Cerebellar cortex (tissue), 1 donor: ENCODE data around the gene NBEA.

Experiments
- DNase-seq: peaks from one replicate; pipeline ENCODE4 v3.0.0-alpha.2; 2015; ENCODE audit warnings: low spot score

NBEA gene

DNA sequence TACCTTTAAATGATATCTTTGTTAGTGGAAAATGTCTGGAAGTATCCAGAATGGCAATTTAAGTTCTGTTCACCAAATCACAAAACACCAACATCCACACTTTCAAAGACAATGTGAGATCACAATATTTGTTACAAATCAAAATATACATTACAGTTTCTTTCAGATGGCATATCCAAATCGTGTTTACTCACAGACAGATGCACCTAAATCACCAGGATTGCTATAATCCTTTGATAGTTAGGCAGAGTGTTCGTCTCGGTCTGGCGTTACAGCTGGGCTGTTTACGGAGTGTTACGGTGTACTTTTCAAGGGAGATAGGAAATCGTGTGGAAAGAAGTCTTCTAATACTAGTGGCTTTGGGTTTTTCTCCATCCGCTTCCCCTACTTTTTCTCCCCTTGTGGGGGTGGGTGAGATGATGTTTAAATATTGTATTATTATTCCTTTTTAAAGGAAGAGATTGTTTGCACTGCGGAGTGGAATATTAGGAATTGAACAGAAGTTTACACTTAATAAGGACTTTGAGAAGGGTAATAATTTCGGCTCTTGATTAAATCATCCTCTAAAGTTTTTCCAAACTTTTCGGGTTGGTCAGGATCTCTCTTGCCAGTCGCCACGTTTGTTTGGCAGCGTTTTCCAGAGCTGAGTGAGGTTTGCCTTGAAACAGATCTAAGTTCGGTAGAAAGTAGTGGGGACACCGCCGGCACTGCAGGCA lies 532.6 kb downstream of the NBEA start:
- peak; percentile 37 for DNase-seq

DNA sequence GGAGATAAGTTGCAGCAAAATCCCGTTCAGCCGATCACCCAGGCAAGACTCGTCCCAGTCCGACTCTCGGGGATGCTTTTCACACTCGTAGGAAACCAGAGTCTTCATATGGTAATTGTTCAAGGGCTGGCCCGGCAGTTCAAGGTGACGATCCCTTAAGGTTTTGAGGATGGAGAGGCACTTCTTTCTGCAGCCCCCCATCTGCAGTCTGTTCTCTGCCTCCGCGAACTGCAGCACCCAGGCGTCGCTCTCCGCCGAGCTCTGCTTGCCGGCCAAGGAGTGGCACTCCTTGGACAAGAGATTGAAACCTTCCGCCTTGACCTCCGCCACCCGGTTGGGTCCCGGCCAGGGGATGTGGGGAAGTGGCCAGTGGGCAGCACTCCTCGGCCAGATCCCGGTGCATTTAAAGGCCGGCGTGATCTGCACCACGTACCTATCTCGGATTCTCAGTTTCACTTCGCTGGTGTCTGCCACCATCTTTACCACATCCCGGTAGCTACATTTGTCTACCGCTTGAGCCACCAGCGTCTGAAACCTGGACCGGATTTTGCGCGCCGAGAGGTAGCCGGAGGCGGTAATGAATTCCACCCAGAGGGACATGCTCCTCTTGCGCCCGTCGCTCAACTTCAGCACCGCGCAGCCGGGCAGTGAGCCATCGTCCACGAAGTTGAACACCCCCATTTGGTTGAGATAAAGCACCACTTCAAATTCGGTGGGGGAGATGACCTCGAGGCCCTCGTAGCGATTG lies 533.3 kb downstream of the NBEA start:
- DNase-seq, result peak; percentile 65

DNA sequence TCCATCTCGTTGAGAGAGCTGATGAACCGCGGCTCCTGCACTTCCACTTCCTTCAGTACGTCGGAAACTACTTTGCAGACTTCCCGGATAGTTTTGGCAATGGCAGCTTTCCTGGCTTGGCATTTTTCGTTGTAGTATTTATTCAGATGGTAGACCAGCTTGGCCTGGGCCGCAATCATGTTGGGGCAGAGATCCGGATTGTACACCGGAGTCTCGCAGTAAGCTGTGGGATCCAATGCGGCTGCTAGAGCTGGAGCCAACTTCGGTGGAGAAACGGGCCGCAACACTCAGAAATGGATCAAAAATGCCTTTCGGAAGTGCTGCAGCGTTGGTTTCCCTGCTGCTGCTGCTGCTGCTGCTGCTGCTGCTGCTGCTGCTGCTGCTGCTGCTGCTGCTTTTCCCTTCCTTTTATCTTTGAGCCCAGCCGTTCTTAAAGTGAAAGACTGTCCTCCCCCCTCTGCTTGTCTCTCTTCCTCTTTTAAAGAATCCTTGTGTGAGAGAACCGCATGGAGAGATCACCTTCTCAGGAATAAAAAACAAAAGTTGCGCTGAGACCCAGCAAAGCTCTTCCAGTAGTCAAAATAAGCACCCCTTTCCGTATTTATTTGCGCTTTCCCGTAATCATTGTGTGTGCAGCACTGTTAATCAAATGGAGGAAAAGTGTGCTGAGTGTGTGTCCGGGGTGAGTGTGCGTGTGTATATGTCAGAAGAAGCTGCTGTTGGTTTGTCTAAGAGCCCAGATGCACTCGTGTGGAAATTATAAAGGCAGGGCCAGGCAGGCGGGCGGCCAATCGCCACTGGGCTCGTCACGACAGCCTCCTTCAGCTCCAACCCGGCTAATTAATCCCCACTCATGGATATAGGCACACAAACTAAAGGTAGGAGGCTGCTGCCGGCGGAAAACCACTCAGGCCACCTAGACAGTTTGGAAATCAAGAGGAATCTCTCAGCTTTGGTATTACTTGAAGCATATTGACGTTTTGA lies 534.2 kb downstream of the NBEA start, which contains the start of gene MAB21L1:
Gene MAB21L1, minus strand, starts transcription at position 730 of the 984 bp plus-strand sequence. Its CDS starts 551 bp downstream, at position 179.
- DNase-seq, result peak; percentile 98

DNA sequence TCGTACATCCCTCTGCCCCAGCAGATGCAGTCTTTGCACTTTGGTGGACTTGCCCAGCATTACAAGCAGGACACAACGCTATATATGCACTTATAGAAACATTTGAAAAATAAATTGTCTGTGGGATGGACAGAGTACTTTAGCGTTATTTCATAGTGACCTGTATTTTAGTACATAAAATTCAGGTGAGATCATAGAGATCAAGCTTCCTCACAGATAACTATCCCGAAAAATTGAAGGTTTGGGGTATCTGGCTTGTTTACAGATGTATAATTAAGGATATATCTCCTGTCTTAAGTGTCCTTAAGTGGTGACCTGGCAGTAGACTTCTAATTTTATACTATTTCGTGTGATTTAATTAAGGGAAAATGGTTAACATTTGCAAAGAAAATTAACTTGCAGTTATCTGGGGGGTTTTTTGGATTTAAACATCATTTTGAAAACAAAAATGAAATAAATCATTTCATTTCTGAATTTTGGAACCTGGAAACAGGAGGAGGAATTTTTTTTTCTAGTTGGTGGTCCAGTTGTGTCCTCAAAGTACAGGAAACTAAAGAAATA lies 535.4 kb downstream of the NBEA start:
- DNase-seq, result peak; percentile 42

DNA sequence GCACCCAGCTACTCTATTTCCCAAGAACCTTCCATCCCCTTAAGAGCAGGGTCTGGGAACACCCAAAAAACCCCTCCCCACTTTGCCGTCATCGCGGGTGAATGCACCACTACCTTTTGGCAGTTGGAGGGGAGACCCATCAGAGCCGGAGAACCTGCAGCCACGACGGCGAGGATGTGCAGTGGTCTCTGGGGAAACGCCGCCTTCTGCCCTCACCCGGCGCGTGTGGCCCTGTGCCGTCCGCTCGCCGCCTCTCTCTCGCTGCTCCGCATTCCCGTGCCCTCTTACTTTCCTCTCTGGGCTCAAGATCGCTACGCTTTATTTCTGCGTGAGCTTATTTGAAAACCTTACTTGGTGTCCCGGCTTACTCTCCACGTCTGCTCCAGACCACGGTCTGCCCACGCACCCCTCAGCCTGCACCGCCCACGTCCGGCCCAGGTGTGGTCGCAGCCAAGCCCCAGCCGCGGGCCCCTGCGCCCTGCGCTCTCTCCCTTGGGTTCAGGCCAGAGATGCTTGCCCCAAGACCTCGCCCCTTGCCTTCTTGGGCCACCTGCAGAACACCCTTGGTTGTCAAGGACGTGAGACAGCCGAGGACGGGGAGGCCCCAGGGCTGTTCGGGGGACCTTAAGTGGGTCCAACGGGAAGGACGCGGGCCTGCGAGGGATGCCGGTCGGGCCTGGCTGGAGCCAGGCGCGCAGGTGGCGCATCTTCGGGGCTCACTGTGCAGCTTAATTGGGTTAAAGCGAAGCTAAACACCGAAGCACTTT lies 536.4 kb downstream of the NBEA start:
- peak; percentile 51 for DNase-seq

DNA sequence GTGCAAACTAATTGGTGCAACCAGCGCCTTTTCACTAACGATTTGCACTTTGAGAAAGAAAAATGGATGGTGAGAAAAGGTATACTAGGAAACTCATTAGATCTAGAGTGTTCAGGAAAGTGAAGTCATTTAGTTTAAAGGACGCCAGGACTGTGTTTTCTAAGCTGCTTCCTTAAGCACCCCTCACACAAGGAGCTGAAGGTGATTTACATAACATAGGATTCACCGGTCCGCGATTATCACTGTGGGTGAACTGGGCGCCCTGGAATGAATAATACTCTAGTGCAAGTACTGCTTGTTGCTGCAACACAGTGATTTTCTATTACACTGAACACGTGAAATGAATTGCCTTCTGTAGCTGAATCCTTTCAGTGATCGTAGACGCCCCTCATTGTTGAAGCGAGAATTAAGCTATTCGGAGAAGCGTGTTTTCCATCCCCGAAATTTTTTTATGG lies 537.0 kb downstream of the NBEA start:
- peak; percentile 76 for DNase-seq

DNA sequence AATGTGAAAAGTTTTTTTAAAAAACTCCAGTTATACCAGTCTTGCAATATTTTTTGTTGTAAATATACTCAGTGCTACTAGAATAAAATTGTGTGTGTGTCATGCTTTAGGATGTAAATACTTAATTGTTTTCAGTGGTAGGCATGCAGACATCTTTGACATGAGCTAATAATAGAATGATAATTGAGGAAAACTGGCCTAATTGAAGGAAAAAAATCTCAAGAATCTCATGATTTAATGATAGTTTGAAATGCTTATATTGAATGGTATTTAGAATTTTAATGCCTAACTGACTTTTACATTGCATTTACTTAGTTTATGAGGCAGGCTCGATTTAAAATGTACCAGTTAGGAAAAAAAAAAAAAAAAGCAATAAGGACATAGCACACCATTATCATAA lies 537.6 kb downstream of the NBEA start:
- DNase-seq, result no peak

DNA sequence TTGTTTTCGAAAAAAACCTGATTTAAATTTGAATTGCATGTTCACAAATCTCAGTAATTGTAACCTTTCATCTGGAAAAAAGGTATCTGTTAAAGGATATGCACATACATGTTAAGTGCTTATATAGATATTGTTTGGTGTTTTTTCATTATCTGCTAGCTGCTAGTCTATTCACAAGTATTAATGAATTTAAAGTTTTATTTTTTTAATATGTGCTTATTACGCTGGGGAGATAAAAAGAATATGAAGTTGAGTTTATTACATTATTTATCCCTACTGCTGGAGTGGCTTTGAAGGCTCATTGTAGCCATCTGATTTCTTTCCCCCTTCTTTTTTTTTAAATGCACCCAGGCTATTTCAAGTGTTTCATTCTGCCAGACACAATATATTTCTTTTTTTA lies 538.3 kb downstream of the NBEA start:
- DNase-seq, result peak; percentile 48

DNA sequence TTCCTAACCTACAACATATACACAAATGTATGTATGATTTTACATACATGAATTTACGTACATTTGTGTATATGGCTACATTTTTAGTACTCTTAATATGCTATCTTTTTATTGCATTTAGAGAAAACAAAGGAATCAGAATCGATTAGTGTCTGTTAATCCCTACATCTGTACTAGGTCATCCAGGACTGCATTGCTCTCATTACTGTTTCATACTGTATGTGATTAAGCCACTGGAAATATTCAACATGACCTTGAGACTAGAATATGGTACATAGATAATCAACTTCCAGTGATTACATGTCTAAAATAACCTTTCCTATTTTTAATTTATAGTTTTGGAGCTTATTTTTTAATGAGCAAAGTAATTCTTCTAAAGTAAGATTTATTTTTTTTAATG lies 539.7 kb downstream of the NBEA start:
- peak; percentile 47 for DNase-seq

DNA sequence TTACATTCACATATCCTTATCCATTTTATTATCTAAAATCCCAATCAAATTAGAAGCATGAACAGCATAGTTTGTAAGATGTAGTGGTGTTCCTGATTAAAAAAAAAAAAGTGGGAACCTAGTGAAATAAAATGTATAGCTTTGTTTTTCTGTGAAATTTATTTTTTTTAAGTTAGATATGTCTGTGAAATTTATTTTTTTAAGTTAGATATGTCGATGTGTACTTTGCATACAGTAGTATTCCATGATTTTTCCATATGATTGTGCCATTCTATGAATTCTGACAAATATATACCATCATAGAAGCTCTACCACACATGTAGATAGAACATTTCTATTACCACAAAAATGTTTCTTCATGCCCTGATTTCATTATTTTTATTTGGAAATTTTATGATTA lies 540.5 kb downstream of the NBEA start:
- no peak for DNase-seq

DNA sequence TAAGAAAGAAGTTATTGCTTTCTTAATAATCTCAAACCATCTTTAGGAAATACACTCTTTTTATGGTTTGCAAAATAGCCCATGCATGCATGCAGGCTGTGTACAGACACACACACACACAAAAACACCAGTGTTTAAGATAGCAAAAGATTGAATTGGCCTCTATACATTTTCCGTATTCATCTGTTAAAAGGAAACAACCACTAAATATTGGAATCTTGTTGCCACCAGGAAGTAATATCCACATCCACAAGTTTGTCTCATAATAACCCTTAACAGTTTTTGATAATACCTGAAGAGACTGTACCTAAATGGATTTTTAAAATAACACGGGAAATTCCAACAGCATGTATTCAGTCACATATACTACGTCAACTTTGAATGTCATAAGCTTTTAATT lies 541.7 kb downstream of the NBEA start:
- peak; percentile 44 for DNase-seq

DNA sequence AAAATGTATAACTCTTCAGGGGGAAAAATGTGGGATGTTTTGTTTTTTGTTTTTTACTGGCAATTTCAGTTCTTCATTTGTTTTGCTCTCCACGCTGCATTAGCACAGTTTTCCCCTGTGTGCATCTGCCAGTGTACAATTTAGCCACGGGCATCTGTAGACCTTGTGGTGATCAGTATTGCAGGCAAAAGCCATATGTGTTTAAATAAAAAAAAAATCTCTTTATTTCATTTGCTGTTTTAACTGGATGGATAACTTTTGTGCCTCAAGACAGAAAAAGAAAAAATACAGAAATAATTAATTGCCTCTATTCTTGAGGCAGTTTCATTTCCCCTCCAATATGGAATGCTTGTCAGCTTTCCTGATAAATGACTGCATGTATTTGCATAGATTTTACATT lies 542.3 kb downstream of the NBEA start:
- DNase-seq, result peak; percentile 61

DNA sequence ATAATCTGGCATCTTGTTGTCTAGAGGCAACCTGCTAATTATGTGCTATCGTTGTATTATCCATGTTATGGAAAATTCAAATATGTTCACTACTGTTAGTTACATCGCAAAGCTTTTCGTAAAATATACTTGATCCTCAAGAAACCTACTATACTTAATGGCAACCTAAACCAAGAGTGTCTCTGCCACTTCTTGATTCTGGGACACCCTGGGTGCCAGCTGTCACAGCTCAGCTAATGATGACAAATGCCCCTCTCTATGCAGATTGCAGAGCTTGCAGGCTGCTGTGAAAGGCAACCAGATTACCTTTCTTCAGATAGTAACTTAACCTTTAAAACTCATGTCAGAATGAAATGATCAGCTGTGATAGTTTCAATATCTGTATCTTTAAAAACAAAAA lies 543.4 kb downstream of the NBEA start:
- DNase-seq, result peak; percentile 85

DNA sequence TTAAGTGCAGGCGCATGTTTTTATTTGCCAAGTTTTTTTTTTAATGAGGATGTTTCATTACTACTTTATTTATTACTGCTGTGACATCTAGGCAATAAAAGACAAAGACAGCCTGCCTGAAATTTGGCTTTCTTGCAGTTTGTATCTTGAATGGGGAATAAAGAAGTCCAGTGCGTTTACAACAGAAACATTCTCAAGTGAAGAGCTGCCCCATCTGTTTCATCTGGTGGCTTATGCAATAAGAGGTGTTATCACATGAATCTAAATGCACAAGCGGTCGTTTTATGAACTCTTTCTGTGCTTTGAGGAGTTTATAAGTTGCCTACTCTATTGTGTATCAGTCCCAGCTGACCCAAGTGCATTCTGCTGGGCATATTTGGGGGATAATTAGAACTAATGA lies 547.0 kb downstream of the NBEA start:
- no peak for DNase-seq

DNA sequence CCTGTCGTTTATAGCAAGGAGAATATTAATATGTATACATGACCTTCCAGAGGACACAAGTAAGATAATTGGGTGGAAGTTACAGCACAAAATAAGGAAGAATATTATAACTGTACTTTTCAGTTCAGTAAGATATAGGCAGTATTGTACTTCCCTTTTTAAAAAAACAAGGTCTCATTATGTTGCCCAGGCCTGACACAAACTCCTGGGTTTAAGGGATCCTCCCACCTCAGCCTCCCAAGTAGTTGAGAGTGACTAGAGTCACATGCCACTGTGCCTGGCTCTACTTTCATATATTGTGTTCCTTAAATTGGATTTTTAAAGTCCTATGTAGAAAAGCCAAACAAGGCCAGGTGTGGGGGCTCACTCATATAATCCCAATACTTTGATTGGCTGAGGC lies 553.9 kb downstream of the NBEA start:
- DNase-seq, result no peak

DNA sequence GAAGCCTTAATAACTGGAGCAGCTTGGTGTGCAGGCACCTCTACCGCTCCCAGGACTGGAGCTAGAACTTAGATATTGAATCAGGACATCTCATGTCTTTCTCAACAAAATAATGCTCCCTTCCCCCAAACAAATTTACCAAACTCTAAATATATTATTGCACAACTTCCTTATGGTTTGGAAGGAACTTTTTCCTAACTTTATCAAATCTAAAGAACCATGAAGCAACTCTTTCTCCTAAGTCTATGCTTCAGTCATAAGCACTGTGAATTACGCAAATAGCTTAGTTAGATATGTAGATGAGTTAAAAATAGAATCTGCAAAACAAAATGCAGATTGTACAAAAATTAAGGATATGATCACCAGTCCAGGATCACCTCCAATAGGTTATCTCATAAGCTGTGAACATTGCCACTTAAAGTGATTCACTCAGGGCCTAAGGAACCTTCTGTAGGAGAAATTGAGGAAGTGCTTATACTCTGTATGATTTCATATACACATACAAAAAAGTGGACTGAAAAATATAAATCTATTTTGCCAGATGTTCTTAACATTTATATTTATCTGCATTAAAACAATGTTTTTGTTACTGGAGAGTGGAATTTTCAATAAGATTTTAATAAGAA lies 554.8 kb downstream of the NBEA start:
- DNase-seq, result no peak

DNA sequence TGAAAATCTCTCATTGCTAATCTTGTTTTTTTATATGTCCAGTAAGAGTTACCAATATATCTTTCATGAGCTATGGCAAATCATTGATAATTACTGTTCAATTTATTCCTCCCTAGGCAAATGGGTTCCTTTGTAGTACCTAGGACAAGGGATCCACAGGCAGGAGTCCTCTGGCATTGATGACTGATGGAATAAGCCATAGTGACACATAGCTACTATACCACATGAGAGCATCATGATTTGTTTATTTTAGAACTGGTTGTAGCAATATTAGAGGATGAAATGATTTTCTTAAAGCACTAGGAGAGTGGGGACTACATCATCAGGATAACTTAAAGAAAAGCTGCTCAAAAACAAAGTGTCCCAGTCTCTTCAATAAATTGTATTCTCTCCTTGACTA lies 556.2 kb downstream of the NBEA start:
- DNase-seq, result no peak

DNA sequence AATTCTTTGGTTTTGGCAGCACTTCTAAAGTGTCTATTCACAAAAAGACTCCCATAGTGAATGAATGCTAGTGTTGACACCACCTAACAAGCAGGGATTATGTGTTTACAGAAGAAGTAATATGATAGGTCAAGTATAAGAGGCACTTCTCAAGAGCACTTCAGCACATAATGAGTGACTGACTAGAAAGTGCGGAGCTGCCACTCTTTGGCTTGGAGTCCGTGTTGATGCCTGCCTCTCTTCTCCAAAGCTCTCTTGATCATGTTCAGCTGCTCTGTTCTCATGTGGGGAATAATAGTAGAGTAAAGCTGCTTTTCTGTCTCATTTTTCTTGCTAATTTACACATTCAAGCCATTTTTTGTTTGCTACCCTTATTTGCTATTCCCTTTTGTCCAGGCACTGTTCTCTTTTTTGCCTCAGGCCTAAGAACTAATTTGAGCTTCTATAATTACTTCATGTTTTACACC lies 557.2 kb downstream of the NBEA start:
- DNase-seq, result peak; percentile 82

DNA sequence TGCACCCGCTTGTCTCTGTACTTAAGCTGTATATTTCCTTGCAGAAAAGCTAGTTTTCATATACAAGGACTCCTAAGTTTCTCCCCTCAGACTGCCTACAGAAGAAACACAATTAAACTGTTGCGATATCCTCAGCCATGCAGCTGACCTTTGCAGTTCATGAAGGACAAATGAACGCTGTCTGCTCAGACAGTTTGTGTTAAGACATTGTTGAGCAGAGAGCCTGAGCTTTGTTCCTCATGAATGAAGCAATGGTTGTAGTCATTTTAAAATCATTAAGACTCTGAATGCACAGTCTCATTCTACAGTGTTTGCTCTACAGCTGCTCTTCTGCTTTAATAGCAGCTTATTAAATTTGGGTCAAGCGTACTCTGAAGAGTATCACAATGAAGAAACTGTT lies 557.6 kb downstream of the NBEA start:
- no peak for DNase-seq

DNA sequence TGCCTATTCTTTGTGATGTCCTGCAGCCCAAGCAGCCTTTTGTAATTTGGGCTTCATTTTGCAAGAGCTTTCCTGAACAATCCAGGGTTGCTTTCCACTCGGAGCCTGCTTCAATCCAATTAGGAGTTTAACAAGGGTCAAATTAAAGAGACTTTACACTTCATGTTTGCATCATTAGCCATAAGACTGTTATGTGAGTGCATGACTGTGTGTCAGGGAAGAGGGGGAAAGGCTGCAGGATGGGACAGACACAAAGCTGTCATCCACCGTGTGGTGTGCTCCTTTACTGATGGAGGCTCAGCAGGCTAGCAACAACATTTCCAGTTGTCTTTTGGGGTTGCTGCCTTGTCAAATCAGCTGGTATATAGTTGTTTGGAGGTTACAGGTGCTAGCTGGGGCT lies 558.1 kb downstream of the NBEA start:
- DNase-seq, result peak; percentile 67
